HG03159 (cell line): Measurements from ENCODE around the gene CYP39A1.
"Not testable (repeated sequence)": the region's sequence is repeated elsewhere in the genome, so short reads cannot be mapped to it uniquely, and the experiment has no call there.

ENCODE experiments used
- ATAC-seq: cut with Tn5 transposase; IDR thresholded peaks from one replicate; pipeline ENCODE4 v1.9.1; 2021; ENCODE audit warnings: mild to moderate bottlenecking, moderate library complexity; ENCODE audit not compliant: unreplicated experiment

Gene CYP39A1

DNA sequence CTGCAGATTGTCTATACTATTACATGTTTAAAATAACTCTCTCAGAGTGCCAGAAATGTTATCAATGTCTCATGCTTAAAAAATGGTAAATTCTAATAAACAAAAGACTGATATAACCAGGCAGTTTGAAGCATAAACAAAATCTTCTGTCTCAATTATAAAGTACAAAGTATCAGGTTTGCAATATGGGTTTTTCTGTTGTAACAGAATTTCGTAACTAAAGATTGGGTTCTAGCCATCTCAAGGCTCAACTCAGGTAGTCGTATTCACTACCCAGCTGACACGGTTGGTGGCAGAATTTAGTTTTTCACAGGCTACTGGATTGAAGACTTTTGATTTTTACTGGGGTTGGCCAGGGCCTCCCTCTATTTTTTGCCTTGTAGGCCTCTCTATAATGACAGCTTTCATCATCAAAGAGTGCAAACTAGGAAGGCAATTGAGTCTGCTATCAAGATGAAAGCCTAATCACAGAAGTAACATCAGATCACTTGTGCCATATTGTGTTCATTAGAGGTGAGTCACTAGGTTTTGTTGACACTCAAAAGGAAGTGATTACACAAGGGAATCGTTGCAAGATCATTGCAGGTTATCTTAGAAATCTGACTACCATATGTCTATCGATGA lies 3.6 kb downstream of the CYP39A1 start:
- no peak for ATAC-seq

DNA sequence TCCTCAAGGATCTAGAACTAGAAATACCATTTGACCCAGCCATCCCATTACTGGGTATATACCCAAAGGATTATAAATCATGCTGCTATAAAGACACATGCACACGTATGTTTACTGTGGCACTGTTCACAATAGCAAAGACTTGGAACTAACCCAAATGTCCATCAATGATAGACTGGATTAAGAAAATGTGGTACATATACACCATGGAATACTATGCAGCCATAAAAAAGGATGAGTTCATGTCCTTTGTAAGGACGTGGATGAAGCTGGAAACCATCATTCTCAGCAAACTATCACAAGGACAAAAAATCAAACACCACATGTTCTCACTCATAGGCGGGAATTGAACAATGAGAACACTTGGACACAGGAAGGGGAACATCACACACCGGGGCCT lies 4.5 kb downstream of the CYP39A1 start:
- not testable (repeated sequence) for ATAC-seq

DNA sequence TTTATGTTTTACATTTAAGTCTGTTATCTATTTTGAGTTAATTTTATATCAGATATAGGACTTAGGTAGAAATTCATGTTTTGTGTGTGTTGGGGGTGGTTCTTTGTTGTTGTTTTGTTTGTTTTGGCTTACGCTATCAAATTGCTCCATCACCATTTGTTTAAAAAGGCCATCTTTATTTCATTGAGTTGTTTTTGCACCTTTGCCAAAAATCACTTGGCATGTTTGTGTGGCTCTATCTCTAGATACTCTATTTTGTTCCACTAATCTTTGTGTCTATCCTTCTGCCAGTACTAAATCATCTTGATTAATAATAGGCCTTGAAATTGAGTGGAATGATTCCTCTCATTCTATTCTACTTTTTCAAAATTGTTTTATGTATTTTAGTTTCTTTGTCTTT lies 7.4 kb downstream of the CYP39A1 start:
- no peak for ATAC-seq

DNA sequence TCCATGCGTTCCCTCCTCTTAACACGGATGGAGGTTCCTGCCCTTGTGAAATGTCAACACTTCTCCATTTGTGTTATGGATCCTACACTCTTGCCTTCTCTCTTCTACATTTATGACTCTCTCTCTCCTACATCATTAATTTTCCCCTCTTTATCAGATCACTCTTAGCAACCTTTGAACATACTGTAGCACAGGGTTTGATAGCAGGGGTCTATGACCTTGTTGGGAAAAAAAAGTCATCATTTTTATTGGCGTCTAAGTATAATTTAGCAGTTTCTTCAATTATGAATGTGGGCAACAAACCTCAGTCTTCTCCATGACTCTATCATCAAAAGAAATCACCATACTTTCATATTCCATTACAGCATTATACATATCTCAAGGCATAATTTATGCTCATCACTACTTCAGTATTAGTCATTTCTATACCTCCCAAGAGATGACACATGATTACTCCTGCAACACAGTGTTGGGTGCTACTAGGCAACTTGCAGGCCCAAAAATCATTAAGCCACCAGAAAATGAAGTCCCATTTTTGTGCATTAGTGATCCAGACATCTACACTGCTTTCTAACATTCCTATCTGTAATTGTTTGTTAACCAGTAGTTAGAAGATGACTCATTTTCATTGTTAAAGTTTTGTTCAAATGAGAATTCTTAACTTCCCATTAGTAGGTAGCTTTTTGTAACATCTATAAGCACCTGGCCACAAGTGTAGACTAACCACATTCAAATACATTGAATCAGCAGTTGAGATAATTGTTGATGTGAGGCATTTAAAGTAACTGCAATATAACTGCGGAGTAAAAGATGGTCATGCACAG lies 9.5 kb downstream of the CYP39A1 start:
- ATAC-seq, result no peak

- no peak for ATAC-seq
These were observed 14.0 kb downstream of the CYP39A1 start for GRCh38 chr6:46638650-46639049.

DNA sequence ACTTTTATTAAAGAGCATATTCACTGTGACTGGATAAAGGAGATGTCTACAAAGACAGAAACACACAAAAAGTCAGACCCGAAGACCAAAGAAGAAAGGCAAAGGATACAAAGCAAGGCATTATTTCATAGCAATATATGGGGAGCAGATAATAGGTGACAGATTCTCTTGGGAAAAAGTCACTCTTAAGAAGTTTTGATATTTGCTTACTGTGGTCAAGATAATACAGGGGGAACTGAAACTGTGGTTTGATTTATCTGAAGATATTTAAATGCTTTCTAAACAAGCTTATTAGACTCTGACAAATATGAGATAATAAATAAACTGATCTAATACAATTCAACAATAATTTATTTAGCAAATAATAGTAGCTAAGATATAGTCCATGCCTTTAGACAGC lies 14.7 kb downstream of the CYP39A1 start:
- ATAC-seq, result no peak

DNA sequence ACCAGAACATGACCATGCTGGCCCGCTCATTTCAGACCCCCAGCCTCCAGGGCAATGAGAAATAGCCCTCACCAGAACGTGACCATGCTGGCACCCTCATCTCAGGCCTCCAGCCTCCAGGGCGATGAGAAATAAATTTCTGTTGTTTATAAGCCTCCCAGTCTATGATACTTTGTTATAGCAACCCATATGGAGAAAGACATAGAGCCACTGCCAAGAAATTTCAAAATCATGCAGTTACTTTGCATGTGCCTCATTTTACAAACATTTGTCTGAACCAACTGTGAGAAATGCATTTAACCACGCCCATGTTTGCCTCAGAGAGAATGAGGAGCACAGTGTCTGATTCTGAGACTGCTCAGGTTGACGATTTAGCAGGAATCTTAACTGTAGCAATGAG lies 15.5 kb downstream of the CYP39A1 start:
- ATAC-seq, result no peak

DNA sequence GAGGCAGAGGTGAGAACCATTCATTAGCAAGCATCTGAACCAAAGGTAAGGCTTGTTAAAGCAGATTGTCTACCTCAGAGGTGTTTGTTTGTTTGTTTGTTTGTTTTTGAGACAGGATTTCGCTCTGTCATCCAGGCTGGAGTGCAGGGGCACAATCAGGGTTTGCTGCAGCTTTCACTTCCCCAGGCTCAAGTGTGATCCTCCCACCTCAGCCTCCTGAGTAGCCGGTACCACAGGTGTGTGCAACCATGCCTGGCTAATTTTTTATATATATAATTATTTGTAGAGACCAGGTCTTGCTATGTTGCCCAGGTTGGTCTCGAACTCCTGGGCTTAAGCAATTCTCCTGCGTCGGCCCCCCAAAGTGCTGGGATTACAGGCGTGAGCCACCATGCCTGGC lies 17.2 kb downstream of the CYP39A1 start:
- no peak for ATAC-seq

DNA sequence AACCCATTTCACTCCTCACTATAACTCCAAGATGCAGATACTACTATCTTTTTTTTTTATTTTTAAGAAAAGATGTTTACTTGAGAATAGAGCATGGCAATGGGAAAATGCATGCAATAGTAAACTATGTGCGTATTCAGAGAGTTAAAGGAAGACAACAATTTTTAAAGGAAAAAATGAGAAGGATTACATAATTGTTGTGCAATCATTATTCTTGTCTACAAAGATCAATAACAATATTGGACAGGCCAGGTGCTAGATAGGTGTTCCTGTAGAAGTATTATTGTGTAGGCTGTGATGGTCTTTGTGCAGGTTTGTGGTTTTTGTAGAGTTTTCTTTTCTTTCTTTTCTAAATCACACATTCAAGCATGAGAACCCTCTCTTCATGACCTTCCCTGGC lies 20.6 kb downstream of the CYP39A1 start:
- no peak for ATAC-seq

- no peak for ATAC-seq
These were observed 22.9 kb downstream of the CYP39A1 start for GRCh38 chr6:46629691-46630090.

DNA sequence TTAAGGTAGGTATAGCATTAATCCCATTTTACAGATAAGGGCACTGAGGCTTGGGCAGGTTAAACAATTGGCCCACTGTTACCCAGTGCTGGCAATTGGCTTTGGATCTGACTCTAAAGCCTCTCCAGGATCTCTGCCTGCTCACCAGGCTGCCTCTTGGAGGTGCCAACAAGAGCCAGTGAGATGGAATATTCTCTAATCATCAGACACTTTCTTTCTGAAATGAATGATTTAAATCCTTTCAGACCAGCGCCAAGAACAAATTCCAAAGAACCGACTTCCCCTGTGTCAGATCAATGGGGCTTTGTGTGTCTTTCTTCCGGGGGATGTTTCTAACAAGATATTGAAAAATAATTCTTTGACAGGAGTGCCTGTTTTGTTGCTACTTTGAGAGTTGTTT lies 23.6 kb downstream of the CYP39A1 start:
- no peak for ATAC-seq

GRCh38 chr6:46628498-46628897 lies 24.1 kb downstream of the CYP39A1 start:
- ATAC-seq, result no peak

GRCh38 chr6:46626976-46627375 lies 25.6 kb downstream of the CYP39A1 start:
- no peak for ATAC-seq

DNA sequence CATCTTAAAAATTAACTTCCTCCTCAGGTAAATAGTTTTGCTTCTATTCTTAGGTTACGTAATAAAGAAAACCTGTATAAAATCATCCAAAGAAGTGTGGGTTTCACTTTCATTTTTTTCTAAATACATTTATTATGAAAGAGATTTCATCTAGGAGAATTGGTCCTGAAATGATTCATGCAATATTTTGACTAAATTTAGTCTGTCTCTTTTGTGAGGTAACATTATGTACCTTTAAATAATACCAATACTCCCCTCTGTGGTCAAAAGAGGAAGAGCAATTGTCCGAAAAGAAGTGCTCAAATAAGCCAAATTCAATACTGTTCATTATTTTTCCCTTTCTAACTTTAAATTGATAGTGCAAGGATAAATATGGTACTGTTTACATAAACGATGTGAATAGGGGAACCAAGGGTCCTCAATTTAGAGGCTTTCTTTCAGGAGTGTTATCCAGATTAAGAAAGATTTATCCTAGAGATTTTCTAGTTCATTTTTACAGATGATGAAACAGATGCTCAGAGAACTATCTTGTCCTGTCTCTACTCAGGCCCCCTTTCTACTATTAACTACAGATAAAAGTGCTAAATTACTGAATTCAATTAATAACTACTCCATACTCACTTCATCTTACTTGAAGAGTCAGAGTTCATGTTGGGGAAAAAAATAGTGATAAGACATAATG lies 26.2 kb downstream of the CYP39A1 start:
- ATAC-seq, result peak; percentile 78

- no peak for ATAC-seq
These were observed 33.9 kb downstream of the CYP39A1 start for GRCh38 chr6:46618726-46619125.

- no peak for ATAC-seq
These were observed 40.0 kb downstream of the CYP39A1 start for GRCh38 chr6:46612645-46613044.

DNA sequence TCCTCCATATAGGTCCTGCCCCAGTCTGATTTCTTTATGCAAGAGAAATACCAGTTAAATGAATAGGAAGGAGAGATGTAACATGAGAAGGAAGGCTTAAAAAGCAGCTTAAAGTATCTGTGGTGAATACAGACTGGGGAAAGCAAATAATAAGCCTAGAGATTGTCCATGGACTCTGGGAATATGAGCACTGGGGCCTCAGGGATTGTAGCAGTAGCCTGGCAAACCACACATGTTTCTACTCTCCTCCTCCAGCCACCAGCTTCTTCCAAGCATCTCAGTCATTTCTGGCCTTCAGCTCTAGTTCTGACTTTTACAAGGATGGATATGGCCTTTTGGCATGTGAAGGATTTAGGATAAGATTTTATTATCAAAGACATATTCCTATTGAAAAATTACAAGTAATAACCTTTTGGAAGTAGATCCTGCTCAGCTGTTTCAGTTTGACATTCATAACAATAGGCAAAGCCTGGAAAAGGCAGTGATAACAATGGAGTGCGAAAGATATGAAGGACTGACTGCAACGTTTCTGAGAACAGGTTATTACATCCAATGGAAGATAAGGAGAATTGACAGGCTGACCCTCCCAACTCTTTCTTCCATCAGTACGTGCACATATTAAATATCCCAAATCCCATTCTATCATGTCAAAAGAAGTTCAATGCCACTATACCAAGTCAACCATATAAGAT lies 41.6 kb downstream of the CYP39A1 start:
- ATAC-seq, result no peak

- no peak for ATAC-seq
These were observed 46.3 kb downstream of the CYP39A1 start for GRCh38 chr6:46606338-46606737.

GRCh38 chr6:46605091-46605797 lies 47.4 kb downstream of the CYP39A1 start:
- ATAC-seq, result no peak

DNA sequence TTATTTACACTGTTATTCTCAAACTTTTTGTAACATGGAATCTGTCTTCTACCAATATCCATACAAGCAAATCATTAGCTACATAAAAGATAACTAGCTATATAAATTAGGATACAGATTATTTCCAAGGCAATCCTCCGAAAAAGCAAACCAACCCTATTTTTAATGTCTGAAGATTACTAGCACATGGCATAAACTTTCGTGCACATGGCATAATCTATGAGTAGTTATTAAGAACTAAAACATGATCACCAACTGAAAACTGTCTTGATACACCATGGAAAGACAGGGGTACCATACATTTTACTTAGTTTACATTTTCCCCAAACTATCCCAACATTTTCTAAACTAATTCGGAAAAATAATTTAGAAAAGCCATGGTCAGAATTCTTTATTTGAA lies 54.4 kb downstream of the CYP39A1 start:
- ATAC-seq, result no peak

- ATAC-seq, result no peak
These were observed 59.9 kb downstream of the CYP39A1 start for GRCh38 chr6:46592740-46593139.
